Measurements from ENCODE around the gene RASSF1. TPM values are rescaled to one million over a fixed set of nuclear protein-coding genes. Genes with fewer than 3 reads are reported as not detected.

Gene RASSF1
- total RNA-seq, 1 experiment from 2014 or later: 12.7 TPM

- Histone ChIP-seq H3K27ac (peak within 1 kb of the TSS; percentile 42), H3K36me3 (no peaks in the 10 kb centered on the region), H3K27me3 (no peaks in the 10 kb centered on the region), H3K4me3 (peak within 1 kb of the TSS; percentile 70), H3K4me1 (peaks cover 8% of the 10 kb centered on the region; the same call in 1 of the 2 replicates), H3K9me3 (replicated peaks) (no peaks in the 10 kb centered on the region)
- peak; percentile 99 for DNase-seq
Measured at GRCh38 chr3:50298836-50299637, 41.6 kb downstream of the RASSF1 start, which contains the start of the genes HYAL3 and NAA80. Gene HYAL3 (minus strand): TSS chr3:50299405. CDS start chr3:50295602, 3,803 bp downstream. Gene NAA80 (minus strand): TSS chr3:50299405. CDS start chr3:50297463, 1,942 bp downstream.

DNA sequence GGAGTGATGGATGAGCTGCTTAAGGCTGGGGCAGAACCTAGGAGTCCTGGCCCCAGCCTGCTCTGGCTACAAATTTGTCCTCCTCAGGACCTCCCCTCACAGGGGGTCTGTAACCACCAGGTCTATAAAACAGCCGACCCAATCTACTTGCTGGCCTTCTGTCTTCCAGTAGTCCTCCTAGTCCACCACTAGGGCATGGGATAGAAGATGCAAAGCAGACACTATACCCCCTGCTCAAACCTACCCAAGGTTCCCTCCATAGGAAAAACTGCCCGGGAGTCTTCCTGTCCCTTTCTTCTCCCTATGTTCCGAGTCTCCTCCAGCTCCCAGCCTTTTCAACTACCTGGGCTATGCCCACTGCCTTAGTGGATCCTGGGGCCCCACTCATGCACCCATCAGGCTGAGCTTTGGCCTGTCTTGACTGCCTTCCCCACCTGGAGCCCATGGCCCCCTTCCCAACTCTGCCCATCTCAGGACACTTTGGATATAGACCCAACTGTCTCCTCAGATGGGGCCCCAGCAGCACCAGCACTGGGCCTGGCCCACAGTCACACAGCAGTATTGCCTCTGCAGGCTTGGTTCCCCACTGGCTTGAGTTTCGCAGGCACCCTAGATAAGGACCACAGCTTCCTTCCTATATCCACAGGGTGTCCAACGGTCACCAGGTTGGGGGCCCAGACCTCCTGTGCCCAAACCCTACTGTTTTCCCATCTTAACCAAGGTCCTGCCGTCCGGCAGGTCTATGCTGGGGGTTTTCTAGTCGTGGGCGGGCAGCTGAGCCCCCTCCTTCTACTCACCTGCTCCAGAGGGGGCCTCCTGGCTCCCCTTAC lies 42.5 kb downstream of the RASSF1 start:
- no peaks in the 10 kb centered on the region for H3K27me3 ChIP-seq
- H3K27ac ChIP-seq: no peak overlapping the region
- H3K9me3 ChIP-seq (replicated peaks): no peaks in the 10 kb centered on the region
- peak overlapping the region; percentile 70 for H3K4me3 ChIP-seq
- H3K4me1 ChIP-seq: peaks cover 8% of the 10 kb centered on the region; the same call in 1 of the 2 replicates
- H3K36me3 ChIP-seq: no peaks in the 10 kb centered on the region
- DNase-seq: no peak

- H3K27me3 ChIP-seq: no peaks in the 10 kb centered on the region
- peaks cover 8% of the 10 kb centered on the region; the same call in 1 of the 2 replicates for H3K4me1 ChIP-seq
- no peak for DNase-seq
Measured at GRCh38 chr3:50297384-50297775, 43.3 kb downstream of the RASSF1 start.

GRCh38 chr3:50296721-50297383 lies 43.8 kb downstream of the RASSF1 start:
- no peak overlapping the region for H3K27ac ChIP-seq
- H3K36me3 ChIP-seq: no peaks in the 10 kb centered on the region
- no peak for DNase-seq
- H3K27me3 ChIP-seq: no peaks in the 10 kb centered on the region
- no peak overlapping the region for H3K4me3 ChIP-seq
- no peaks in the 10 kb centered on the region for H3K9me3 ChIP-seq (replicated peaks)
- peaks cover 8% of the 10 kb centered on the region; the same call in 1 of the 2 replicates for H3K4me1 ChIP-seq

More at GRCh38 chr3:50297384-50297775, 43.3 kb downstream of the RASSF1 start:
- H3K27ac ChIP-seq: no peak overlapping the region
- H3K9me3 ChIP-seq (replicated peaks): no peaks in the 10 kb centered on the region
- H3K36me3 ChIP-seq: no peaks in the 10 kb centered on the region
- H3K4me3 ChIP-seq: no peak overlapping the region

DNA sequence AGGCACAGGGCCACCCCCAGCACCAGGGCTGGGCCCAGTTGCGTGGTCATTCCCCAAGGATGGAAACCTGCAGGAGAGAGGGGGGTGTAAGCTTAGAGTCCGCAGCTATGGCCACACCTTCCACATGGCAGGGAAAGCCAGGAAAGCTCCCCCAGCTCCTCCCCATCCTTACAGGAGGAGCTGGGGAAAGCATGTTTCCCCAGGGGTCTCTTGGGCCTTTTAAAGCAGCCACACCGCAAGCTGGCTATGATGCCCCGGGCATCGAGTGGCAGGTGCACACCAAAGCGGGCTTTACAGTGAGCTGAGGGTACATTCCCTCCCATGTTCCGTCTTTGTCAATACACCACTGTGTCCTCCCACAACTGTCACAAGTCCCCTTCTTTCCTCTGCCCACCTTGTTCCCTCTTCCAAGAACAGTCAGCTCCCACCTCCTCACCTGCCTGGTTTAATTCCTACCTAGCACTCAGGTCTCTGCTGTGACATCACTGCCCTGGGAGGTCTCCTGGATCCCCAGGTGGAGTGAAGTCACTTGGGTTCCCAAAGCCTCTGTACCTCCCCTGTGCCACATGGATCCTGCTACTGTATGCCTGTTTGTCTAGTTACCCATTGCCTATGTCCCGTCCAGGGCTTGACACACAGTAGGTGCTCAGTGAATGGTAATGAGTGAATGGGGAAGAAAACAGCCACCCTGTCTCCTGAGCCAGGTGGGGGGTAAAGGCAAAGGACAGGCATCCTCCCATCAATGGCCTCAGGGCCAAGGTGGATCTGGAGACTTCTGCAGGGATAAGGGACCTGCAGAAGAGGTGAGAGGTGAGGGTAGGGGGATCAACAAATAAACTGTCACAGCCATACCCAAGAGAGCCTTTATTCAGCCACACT lies 44.8 kb downstream of the RASSF1 start:
- Histone ChIP-seq H3K27ac (no peak overlapping the region), H3K9me3 (replicated peaks) (no peaks in the 10 kb centered on the region), H3K27me3 (no peaks in the 10 kb centered on the region), H3K36me3 (no peaks in the 10 kb centered on the region), H3K4me1 (peaks cover 8% of the 10 kb centered on the region; the same call in 1 of the 2 replicates), H3K4me3 (no peak overlapping the region)
- no peak for DNase-seq

DNA sequence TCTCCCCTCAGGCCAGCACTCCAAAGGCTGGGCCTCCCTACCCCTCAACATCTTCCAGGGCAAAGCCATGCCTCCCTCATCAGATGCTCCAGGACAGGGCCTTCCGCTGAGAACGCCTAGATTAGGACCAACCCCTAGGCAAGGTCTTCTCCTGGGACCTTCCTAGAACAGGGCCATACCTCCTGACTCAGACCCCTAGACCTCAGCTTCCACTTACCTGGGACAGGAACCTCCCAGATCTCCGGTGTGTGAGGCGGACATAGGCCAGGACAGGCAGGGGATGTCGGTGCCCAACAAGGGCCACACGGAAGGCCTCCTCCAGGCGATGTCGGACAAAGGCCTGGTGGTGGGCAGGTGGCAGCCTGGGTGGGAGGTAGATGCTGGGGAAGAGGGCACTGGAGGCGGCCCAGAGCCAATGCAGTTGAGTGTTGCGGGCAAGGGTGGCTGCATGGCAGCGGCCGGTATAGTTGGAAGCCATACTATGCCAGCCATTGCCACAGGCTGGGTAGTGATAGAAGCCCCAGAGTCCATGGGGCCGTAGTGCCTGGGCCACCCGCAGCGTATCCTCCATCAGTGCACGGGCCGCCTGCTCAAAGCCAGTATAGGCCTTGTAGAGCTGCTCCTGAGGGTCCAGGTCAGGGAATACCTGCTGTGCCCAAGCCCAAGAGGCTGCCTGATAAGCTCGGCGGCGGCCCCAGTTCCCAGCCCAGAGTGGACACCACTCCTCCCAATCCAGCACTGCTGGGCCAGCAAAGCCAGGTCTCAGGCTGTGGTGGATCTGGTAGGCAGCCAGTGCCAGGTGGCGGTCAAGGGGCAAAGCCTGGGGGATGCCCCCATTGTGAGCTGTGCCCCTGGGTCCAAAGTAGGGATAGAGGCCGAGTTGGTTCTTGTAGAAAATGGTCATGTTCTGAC lies 45.9 kb downstream of the RASSF1 start:
- Histone ChIP-seq H3K4me3 (no peak overlapping the region), H3K27ac (no peak overlapping the region), H3K36me3 (peaks cover 8% of the 10 kb centered on the region), H3K27me3 (no peaks in the 10 kb centered on the region), H3K4me1 (no peaks in the 10 kb centered on the region; the same call in 1 of the 2 replicates), H3K9me3 (replicated peaks) (no peaks in the 10 kb centered on the region)
- no peak for DNase-seq

DNA sequence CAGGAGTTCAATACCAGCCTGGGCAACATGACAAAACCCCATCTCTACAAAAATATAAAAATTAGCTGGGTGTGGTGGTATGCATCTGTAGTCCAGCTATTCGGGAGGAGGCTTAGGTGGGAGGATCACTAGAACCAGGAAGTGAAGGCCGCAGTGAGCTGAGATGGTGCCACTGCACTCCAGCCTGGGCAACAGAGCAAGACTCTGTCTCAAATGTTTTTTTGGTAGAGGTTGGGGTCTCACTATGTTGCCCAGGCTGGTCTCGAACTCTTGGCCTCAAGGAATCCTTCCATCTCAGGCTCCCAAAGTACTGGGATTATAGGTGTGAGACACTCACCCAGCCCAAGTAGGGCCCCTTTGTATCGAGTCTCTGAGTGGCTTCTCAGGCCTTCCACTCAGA lies 46.5 kb downstream of the RASSF1 start:
- no peaks in the 10 kb centered on the region for H3K9me3 ChIP-seq (replicated peaks)
- no peaks in the 10 kb centered on the region for H3K27me3 ChIP-seq
- H3K27ac ChIP-seq: no peak overlapping the region
- no peaks in the 10 kb centered on the region; the same call in 1 of the 2 replicates for H3K4me1 ChIP-seq
- DNase-seq: no peak
- H3K36me3 ChIP-seq: peaks cover 13% of the 10 kb centered on the region
- no peak overlapping the region for H3K4me3 ChIP-seq

GRCh38 chr3:50293079-50293801 lies 47.4 kb downstream of the RASSF1 start:
- H3K4me3 ChIP-seq: peak overlapping the region; percentile 79
- no peaks in the 10 kb centered on the region for H3K27me3 ChIP-seq
- H3K27ac ChIP-seq: no peak overlapping the region; the same call in 1 of the 2 replicates
- H3K36me3 ChIP-seq: peaks cover 19% of the 10 kb centered on the region
- H3K9me3 ChIP-seq (replicated peaks): no peaks in the 10 kb centered on the region
- DNase-seq: no peak
- no peaks in the 10 kb centered on the region; the same call in 1 of the 2 replicates for H3K4me1 ChIP-seq

GRCh38 chr3:50292159-50293078 lies 48.2 kb downstream of the RASSF1 start, which contains the start of gene IFRD2:
Gene IFRD2 (minus strand): TSS chr3:50292429. CDS start chr3:50292274, 155 bp downstream.
- Histone ChIP-seq H3K4me3 (peak within 1 kb of the TSS; percentile 79), H3K27ac (peak within 1 kb of the TSS; percentile 77), H3K27me3 (no peaks in the 10 kb centered on the region), H3K4me1 (no peaks in the 10 kb centered on the region; the same call in 1 of the 2 replicates), H3K36me3 (peaks cover 24% of the 10 kb centered on the region), H3K9me3 (replicated peaks) (no peaks in the 10 kb centered on the region)
- DNase-seq: peak; percentile 96 to 97

DNA sequence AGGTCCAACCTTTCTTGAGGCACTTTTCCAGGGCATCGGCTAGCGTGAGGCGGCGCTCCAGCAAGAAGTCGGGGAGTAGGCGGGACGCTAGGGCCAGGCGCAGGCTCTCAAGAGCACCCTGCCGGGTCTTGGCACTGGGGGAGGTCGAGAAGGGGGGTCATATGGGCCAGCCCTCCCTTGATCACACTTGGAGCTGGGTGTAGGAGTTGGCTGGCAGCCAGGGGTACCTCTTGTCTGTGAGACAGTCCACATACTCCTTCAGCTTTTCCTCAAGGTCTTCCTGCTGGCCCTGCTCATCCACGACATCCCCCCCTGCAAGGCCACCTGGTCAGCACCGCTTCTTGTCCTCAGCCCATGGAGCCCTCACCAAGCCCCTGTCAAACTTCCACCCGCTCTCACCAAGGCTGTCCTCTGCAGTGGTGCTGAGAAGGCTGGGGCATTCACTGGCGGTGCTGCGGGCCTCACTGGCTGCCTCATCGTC lies 50.4 kb downstream of the RASSF1 start:
- Histone ChIP-seq H3K27me3 (no peaks in the 10 kb centered on the region), H3K4me1 (no peaks in the 10 kb centered on the region; the same call in 1 of the 2 replicates), H3K9me3 (replicated peaks) (no peaks in the 10 kb centered on the region), H3K4me3 (no peak overlapping the region), H3K27ac (no peak overlapping the region), H3K36me3 (peaks cover 24% of the 10 kb centered on the region)
- DNase-seq: no peak

- H3K4me1 ChIP-seq: no peaks in the 10 kb centered on the region; the same call in 1 of the 2 replicates
- DNase-seq: no peak
- H3K9me3 ChIP-seq (replicated peaks): no peaks in the 10 kb centered on the region
- H3K27me3 ChIP-seq: no peaks in the 10 kb centered on the region
- peaks cover 24% of the 10 kb centered on the region for H3K36me3 ChIP-seq
- no peak overlapping the region for H3K4me3 ChIP-seq
- no peak overlapping the region for H3K27ac ChIP-seq
Measured at GRCh38 chr3:50289130-50289529, 51.5 kb downstream of the RASSF1 start.

All from SJCRH30 (cell line).